Measurements from ENCODE around the gene TNFRSF21. TPM values are rescaled to one million over a fixed set of nuclear protein-coding genes. Genes with fewer than 3 reads are reported as not detected.
"Not testable (repeated sequence)": the region's sequence is repeated elsewhere in the genome, so short reads cannot be mapped to it uniquely, and the experiment has no call there.

Gene TNFRSF21
- total RNA-seq, 2 donors from 2014 or later, result 0.07 to 0.31 TPM

DNA sequence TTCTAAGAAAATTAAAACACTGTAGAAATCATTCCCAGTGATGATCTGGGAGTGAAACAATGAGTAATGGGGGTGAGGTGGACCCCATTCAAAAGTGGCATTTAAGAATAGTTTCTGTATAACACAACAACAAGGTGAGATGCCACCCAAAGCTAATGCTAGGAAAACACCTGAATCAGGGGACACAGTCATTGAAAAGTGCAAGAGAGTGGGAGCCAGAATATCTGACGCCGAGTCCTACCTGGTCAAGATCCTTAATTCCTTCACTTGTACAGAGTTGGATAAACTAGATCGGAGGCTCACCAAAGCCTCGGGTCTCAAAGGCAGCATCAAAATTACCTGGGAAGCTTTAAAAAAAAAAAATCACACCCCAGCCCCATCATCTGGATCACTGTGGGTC lies 17.7 kb downstream of the TNFRSF21 start:
- H3K9me3 Mint-ChIP-seq, result peaks cover 8% of the 10 kb centered on the region
- ATAC-seq, result no peak
- peaks cover 3 to 14% of the 10 kb centered on the region in 2 donors for H3K27me3 Mint-ChIP-seq
- no peaks in the 10 kb centered on the region for H3K4me1 Mint-ChIP-seq (ENCODE audit: low read depth in 2 of 2)
- peaks cover 9% of the 10 kb centered on the region for H3K36me3 Mint-ChIP-seq
- DNase-seq (ENCODE audit: low spot score), result no peak
- H3K27ac Mint-ChIP-seq, result no peak overlapping the region
- no peak overlapping the region for H3K4me3 Mint-ChIP-seq

DNA sequence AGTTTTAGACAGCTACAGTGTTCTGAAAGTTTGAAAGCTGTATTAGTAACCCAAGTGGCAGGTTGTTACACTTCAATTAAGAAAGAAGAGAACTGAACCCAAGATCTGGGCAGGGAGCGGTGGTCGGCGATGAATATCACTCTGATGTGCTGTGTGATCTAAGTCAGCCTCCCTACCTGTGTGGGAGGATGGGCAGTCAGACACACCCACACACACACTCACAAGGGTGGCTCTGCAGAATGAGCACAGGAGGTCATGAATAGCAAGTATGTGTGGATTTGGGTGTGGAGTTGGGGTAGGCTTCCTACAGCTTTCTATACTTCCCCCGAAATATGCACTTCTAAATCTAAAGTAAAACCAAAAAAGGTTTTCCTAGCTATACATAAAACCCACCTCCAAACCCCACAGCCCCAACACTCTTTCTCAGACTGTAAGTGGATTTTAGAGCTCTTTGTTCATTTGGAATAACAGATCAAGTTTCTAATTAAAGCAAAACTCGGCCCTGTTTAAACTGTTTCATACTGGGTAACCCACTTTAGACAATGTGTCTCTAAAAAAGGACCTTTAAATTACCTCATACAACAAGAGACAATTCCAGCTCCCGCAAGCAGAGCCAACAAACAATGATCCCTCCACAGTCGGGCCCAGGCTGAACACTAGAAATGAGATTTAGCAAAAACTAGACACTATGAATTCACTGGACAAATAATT lies 19.4 kb downstream of the TNFRSF21 start:
- H3K27me3 Mint-ChIP-seq, result peaks cover 3 to 14% of the 10 kb centered on the region in 2 donors

DNA sequence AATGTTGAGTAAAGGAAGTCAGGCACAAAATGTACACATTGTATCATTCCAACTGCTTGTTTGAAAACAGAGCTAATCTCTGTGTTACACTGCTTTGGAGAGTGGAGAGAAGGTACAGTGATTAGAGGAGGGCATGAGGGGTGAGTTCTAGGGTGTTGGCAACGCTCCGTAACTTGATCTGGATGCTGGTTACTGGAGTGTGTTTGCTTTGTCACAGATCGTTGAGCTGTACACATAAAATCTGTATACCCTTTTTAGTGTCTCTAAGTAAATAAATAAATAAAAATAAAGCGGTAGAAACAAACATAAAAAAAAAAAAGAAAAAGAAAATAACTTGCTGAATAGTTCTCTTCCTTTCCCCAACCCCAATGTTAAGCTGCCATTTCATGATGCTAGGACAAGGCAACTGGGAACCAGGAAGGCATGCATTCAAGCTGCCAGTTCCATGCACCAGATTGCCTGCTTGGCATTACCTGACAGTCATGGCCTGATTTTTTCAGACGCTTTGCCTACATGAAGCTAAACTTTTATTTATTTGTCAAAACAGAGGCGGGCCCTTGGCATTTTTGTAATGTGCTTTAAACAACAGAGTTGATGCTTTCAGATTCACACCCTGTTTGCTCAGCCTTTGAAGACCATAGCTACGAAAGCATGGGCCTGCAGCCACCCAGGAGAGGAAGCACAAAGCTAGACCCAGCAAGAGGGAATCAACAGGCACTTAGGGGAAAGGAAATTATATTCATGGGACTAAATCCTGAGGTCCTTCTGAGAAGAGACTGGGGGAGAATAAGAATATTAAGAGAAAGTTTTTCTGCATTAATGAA lies 21.2 kb downstream of the TNFRSF21 start:
- no peak overlapping the region for H3K4me3 Mint-ChIP-seq
- peaks cover 14% of the 10 kb centered on the region for H3K9me3 Mint-ChIP-seq
- H3K27me3 Mint-ChIP-seq, result peaks cover 5 to 7% of the 10 kb centered on the region in 2 donors
- no peak for ATAC-seq
- no peak overlapping the region for H3K27ac Mint-ChIP-seq
- DNase-seq (ENCODE audit: low spot score), result no peak
- H3K4me1 Mint-ChIP-seq (ENCODE audit: low read depth in 2 of 2), result no peaks in the 10 kb centered on the region
- peaks cover 9% of the 10 kb centered on the region for H3K36me3 Mint-ChIP-seq

More for the DNA sequence above, 19.4 kb downstream of the TNFRSF21 start:
- no peak for DNase-seq (ENCODE audit: low spot score)
- Mint-ChIP-seq H3K36me3 (peaks cover 9% of the 10 kb centered on the region), H3K9me3 (peaks cover 12% of the 10 kb centered on the region), H3K4me1 (ENCODE audit: low read depth in 2 of 2) (no peaks in the 10 kb centered on the region), H3K4me3 (no peak overlapping the region), H3K27ac (no peak overlapping the region)
- no peak for ATAC-seq

DNA sequence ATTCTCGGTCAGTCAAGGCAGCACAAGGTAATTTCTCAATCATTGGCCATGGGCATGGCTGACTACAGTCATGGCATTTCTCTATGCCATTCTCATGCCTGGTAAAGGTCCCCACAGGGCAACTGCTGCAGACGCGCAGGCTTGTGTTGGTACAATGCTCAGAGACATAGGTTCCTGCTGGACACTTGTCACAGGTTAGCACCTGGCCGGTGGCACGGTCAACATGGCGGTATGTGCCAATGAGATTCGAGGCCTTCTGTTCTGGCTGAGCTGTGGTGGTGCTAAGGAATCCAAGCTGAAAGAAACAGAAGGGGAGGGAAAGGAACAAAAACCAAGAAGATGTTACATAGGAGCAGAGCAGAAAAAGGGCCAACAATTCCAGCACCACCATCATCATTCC lies 23.4 kb downstream of the TNFRSF21 start:
- Mint-ChIP-seq H3K27me3 (peaks cover 2 to 7% of the 10 kb centered on the region in 2 donors), H3K4me1 (ENCODE audit: low read depth in 2 of 2) (no peaks in the 10 kb centered on the region), H3K27ac (no peak overlapping the region), H3K4me3 (no peak overlapping the region), H3K36me3 (peaks cover 9% of the 10 kb centered on the region), H3K9me3 (peaks cover 14% of the 10 kb centered on the region)
- ATAC-seq (peak in 1 of 2 donors; percentile 36), DNase-seq (ENCODE audit: low spot score) (no peak)

DNA sequence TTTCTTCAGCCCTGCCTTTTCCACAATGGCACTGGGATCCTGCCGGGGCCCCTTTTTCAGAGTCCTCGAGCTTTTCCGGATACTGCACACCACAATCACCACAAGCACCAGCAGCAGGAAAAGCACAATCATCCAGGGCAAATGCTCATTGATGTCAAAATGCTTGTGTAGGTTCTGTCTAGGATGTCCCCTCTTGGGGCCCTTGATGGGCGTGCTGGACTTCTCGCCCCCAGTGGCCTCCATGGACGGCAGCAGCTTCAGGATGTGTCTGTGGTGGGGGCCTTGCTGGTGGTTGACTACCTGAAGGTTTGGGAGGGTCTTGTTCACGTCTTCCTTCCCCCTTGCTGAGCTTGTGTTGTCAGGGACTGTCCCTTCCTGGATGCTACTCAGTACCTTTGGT lies 25.7 kb downstream of the TNFRSF21 start:
- DNase-seq (ENCODE audit: low spot score), result no peak
- H3K4me1 Mint-ChIP-seq (ENCODE audit: low read depth in 2 of 2), result no peaks in the 10 kb centered on the region
- no peak overlapping the region for H3K4me3 Mint-ChIP-seq

DNA sequence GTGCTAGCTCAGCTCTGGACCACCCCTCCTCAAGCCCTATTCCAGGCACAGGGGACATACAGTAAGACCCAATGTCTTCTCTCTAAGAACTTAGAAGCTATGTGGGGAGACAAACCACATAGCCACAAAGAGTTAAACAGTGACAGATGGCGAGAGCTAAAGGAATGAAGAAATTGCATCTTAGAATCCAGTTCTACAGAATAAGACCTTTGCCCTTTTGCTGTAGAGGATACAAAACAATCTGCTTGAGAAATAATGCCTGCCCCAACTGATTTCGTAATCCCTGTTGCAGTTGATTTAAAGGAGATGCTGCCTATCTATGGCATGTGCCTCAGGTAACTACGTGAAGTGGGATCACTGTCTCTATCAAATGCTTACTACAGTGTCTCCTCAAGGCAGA lies 31.2 kb downstream of the TNFRSF21 start:
- Mint-ChIP-seq H3K36me3 (no peaks in the 10 kb centered on the region), H3K4me3 (no peak overlapping the region), H3K27ac (no peak overlapping the region), H3K4me1 (ENCODE audit: low read depth in 2 of 2) (no peaks in the 10 kb centered on the region), H3K9me3 (peaks cover under 1% of the 10 kb centered on the region), H3K27me3 (peaks cover 0 to under 1% of the 10 kb centered on the region in 2 donors)
- DNase-seq (ENCODE audit: low spot score), result no peak
- no peak for ATAC-seq

More for the DNA sequence above, 25.7 kb downstream of the TNFRSF21 start:
- Mint-ChIP-seq H3K27ac (no peak overlapping the region), H3K9me3 (peaks cover 7% of the 10 kb centered on the region), H3K27me3 (peaks cover 0 to 2% of the 10 kb centered on the region in 2 donors), H3K36me3 (no peaks in the 10 kb centered on the region)
- ATAC-seq, result no peak

DNA sequence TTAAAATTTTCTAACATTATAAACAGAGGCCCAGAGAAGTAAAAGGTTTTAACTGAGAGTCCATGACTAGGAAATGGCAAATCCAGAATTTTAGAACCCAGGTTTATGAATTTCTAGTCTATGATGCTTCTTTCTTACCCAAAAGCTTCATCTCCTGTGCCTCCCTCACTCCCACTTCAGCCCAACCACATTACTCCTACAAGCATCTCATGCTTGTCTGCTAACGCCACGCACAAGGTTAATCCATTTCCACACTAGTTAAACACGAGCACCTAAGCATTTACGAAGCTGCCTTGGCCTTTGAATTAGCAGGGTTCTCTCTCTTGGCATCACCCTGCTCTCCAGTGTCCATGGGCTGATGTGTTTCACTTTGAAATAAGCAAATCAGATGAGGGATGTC lies 32.0 kb downstream of the TNFRSF21 start:
- Mint-ChIP-seq H3K9me3 (no peaks in the 10 kb centered on the region), H3K4me3 (no peak overlapping the region), H3K27ac (no peak overlapping the region), H3K27me3 (peaks cover 0 to under 1% of the 10 kb centered on the region in 2 donors), H3K4me1 (ENCODE audit: low read depth in 2 of 2) (no peaks in the 10 kb centered on the region), H3K36me3 (no peaks in the 10 kb centered on the region)
- DNase-seq (ENCODE audit: low spot score) (no peak), ATAC-seq (no peak)

DNA sequence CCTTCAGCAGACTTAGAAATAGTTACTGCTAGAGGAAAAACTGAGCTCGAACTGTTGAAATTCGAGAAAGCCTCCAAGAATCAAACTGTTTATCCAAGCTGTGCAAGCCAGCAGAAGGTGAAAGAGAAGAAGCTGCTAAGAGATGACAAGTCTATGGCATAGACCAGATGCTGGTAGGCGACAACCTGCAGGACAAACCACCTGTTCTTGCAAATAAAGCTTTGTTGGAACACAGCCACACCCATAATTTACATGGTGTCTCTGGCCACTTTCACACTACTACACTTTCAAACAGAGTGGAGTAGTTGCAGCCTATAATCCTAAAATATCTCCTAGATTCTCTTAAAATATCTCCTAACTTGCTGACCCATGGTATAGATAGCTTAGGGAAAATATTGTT lies 33.3 kb downstream of the TNFRSF21 start:
- no peak for ATAC-seq
- H3K27me3 Mint-ChIP-seq, result peaks cover 3 to 14% of the 10 kb centered on the region in 2 donors
- no peaks in the 10 kb centered on the region for H3K9me3 Mint-ChIP-seq

DNA sequence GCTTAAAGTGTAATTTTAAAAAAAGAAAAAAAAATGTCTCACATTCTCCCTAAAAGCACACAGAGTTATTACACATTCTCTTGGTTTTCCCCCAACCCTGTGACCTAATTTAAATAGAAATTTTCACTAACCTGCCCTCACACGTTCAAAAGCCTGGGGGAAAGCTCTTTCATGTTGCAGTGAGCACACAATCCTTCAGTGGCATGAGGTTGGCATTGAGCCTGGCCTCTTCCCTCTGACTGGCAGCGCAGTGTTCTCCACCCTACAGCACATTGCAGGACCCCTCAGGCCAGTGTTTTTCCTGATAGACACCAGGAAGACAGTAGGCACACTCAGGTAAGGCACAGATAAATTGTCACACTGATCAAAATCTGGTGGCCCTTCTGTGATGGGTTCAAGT lies 34.1 kb downstream of the TNFRSF21 start:
- H3K4me3 Mint-ChIP-seq, result no peak overlapping the region
- H3K9me3 Mint-ChIP-seq, result no peaks in the 10 kb centered on the region
- H3K27me3 Mint-ChIP-seq, result peaks cover 3 to 15% of the 10 kb centered on the region in 2 donors
- DNase-seq (ENCODE audit: low spot score) (no peak), ATAC-seq (no peak)
- H3K4me1 Mint-ChIP-seq (ENCODE audit: low read depth in 2 of 2), result no peaks in the 10 kb centered on the region
- H3K36me3 Mint-ChIP-seq, result no peaks in the 10 kb centered on the region
- H3K27ac Mint-ChIP-seq, result no peak overlapping the region

More for the DNA sequence above, 33.3 kb downstream of the TNFRSF21 start:
- H3K4me1 Mint-ChIP-seq (ENCODE audit: low read depth in 2 of 2), result no peaks in the 10 kb centered on the region
- H3K4me3 Mint-ChIP-seq, result no peak overlapping the region
- DNase-seq (ENCODE audit: low spot score), result no peak
- no peak overlapping the region for H3K27ac Mint-ChIP-seq
- H3K36me3 Mint-ChIP-seq, result no peaks in the 10 kb centered on the region

DNA sequence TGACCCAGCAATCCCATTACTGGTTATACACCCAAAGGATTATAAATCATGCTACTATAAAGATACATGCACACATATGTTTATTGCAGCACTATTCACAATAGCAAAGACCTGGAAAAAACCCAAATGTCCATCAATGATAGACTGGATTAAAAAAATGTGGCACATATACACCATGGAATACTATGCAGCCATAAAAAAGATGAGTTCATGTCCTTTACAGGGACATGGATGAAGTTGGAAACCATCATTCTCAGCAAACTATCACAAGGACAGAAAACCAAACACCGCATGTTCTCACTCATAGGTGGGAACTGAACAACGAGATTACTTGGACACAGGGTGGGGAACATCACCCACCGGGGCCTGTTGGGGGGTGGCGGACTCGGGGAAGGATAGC lies 34.6 kb downstream of the TNFRSF21 start:
- ATAC-seq; H3K9me3 Mint-ChIP-seq; H3K27ac Mint-ChIP-seq; H3K4me3 Mint-ChIP-seq; H3K36me3 Mint-ChIP-seq; H3K4me1 Mint-ChIP-seq (ENCODE audit: low read depth in 2 of 2); DNase-seq (ENCODE audit: low spot score): not testable (repeated sequence)
- peaks cover 3 to 15% of the 10 kb centered on the region in 2 donors for H3K27me3 Mint-ChIP-seq

DNA sequence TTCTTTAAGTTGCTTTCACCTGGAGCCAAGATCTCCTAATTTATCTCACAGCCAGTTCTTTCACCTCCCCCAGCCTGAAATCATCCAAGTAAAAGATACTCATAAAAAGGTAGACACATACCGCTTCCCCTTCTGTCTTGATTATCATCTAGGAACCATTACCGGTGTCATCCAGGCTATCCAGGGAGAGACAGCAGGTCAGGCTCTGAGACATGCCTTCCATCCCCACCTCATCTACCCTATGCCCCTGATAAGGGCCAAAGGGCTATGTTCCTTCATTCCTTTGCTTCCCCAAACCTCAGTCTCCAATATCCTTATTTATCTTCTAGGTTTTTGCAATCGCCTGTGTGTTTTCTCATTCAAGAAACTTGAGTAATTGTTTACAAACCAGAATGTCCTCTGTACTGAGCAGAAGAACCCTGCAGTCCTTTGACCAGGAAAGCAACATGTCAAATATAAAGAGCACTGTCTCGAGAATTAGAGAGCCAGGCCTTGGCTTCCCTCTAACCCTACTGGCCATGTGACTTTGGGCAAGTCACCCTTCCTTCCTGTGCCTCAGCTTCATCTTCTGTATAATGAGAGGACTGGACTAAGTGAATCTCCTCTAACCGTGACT lies 41.0 kb downstream of the TNFRSF21 start:
- H3K27me3 Mint-ChIP-seq, result peaks cover 3 to 22% of the 10 kb centered on the region in 2 donors
- no peak overlapping the region for H3K27ac Mint-ChIP-seq
- DNase-seq (ENCODE audit: low spot score), result no peak
- no peaks in the 10 kb centered on the region for H3K4me1 Mint-ChIP-seq (ENCODE audit: low read depth in 2 of 2)
- ATAC-seq, result no peak
- H3K9me3 Mint-ChIP-seq, result no peaks in the 10 kb centered on the region
- no peak overlapping the region for H3K4me3 Mint-ChIP-seq
- no peaks in the 10 kb centered on the region for H3K36me3 Mint-ChIP-seq

DNA sequence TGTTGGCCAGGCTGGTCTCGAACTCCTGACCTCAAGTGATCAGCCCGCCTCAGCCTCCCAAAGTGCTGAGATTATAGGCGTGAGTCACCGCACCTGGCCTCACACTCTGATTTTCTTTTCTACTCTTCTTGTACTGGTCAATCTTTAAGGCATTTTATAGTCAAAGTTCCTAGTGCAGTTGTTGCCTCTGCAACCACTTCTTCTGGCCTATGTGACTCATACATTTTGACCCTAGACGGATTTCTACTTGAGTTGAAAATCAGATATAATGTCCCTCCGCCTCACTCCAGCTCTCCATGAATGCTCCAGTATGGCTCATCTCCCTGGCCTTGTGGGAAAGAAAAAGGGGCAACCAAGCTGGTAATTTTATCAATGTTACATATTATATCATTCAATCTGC lies 42.4 kb downstream of the TNFRSF21 start:
- Mint-ChIP-seq H3K36me3 (no peaks in the 10 kb centered on the region), H3K4me1 (ENCODE audit: low read depth in 2 of 2) (no peaks in the 10 kb centered on the region), H3K4me3 (no peak overlapping the region), H3K27me3 (peaks cover 4 to 28% of the 10 kb centered on the region in 2 donors), H3K9me3 (no peaks in the 10 kb centered on the region), H3K27ac (no peak overlapping the region)
- no peak for ATAC-seq
- no peak for DNase-seq (ENCODE audit: low spot score)

DNA sequence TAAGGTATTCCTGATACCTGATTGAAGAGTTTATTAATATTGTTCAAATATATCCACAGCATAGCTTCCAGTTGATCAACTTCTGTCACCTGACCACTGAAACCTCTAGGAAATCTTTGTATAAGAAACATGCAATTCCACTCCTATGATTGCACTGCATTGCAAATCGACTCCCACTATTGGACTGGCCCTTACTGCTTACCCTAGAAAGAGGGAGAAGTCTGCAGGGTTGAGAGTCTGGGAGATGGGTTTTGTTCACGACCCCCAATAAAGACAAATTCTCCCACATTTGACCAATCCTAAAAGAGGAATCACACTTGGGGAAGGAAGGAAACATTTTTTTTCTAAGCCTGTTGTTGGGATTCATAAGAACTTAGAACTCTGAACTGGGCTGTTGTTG lies 43.7 kb downstream of the TNFRSF21 start:
- Mint-ChIP-seq H3K27me3 (peaks cover 4 to 31% of the 10 kb centered on the region in 2 donors), H3K27ac (no peak overlapping the region), H3K36me3 (no peaks in the 10 kb centered on the region), H3K9me3 (no peaks in the 10 kb centered on the region), H3K4me3 (no peak overlapping the region), H3K4me1 (ENCODE audit: low read depth in 2 of 2) (no peaks in the 10 kb centered on the region)
- DNase-seq (ENCODE audit: low spot score) (no peak), ATAC-seq (no peak)

DNA sequence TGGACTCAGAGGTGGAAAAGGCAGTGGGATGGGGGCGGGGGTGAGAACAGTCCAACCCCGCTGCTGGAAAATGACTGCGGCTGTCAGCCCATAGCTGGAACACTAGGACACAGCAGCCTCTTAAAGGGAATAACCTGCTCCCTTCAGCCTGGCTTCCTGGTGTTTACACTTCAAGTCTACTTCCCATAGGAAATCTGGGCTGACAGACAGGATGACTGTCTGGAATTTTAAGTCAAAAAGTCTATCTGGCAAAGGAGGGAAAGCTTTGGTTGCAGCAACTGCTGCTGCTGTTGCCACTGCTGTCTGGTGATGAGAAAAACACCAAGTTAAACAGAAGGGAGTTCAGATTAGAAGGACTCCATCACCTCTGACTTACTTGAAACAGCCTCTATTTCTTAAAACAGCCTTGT lies 44.9 kb downstream of the TNFRSF21 start:
- Mint-ChIP-seq H3K9me3 (no peaks in the 10 kb centered on the region), H3K4me3 (no peak overlapping the region), H3K36me3 (no peaks in the 10 kb centered on the region), H3K27me3 (peaks cover 4 to 33% of the 10 kb centered on the region in 2 donors), H3K27ac (no peak overlapping the region), H3K4me1 (ENCODE audit: low read depth in 2 of 2) (no peaks in the 10 kb centered on the region)
- ATAC-seq (no peak), DNase-seq (ENCODE audit: low spot score) (no peak)
